GM19395 (cell line): Measurements from ENCODE around the gene TTC3.
"Not testable (repeated sequence)": the region's sequence is repeated elsewhere in the genome, so short reads cannot be mapped to it uniquely, and the experiment has no call there.

Source experiments
- ATAC-seq: cut with Tn5 transposase; IDR thresholded peaks from one replicate; pipeline ENCODE4 v1.9.1; 2021; ENCODE audit warnings: mild to moderate bottlenecking, moderate library complexity; ENCODE audit not compliant: unreplicated experiment

TTC3 gene

DNA sequence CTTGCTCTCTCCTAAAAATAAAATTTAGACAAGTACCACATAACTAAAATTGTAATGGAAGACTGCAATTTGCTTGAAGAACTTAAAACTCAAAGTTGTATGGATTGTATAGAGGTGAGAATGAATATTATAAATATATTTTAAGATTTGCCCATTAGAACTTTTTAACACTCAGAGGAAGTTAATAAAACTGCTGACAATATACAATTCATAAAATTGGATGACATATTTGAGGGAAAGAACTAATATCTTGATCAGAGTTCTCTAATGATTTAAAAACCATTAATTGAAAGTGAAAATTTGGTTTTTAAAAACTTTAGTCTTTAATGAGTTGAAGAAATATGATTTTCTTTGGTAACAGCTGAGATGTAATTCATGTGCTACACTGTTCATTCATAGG lies 20.9 kb downstream of the TTC3 start:
- ATAC-seq = no peak

DNA sequence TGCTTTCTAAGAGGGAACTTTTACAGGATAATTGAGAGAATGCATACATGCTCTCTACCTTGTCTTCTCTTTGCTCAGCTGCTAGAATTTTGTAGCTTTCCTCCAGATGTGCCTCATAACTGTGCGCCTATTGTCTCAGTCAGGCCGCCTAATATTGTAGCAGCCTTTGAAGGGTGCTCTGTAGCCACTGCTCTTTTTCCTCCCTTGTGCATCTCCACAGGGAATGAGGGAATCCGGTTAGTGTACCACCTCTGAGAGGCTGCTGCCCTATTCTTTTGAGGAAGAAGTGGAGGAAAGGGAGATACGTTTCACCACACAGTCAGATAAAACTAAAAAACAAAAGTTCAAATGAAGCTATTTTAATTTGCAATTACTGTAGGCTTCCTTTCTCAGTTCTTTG lies 22.8 kb downstream of the TTC3 start:
- ATAC-seq = no peak

- ATAC-seq = no peak
These were observed 25.7 kb downstream of the TTC3 start for GRCh38 chr21:37098751-37099150.

DNA sequence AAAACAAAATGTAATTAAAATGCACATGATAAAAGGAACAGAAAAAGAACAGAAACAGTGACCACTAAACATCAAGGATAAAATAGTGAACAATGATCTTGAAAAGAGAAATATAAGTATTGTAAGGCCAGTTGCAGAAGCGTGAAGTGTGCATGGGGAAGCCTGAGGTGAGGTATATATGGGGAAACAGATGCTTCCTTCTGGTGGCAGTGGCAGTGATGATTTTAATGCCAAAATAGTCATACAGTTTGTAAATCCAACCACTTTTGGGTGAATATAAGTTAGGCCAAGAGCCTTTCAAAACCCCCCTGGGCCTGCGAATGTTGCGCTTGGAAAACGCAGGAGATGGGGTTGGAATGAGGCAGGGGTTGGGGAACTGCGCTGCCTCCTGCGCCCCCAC lies 27.3 kb downstream of the TTC3 start:
- ATAC-seq = no peak

DNA sequence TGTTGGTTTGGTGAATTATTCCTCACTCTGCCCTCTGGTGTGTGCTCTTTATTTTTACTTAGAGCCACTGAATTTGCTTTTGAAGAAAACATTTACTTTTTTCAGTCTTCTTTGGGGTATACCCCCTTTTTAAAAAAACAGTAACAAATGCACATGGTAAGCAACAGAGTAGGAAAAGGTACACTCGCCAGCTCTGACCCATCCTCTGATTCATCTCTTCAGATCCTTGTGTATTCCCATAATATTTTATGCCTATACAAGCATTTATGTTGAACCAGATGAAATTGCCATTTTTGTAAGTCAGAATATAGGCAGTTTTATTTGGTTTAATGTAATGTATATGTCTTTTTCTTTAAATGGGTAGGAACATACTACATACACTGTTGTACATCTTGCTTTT lies 28.3 kb downstream of the TTC3 start:
- no peak for ATAC-seq

- not testable (repeated sequence) for ATAC-seq
These were observed 29.7 kb downstream of the TTC3 start for GRCh38 chr21:37102746-37103145.

GRCh38 chr21:37106998-37107397 lies 33.9 kb downstream of the TTC3 start:
- no peak for ATAC-seq

DNA sequence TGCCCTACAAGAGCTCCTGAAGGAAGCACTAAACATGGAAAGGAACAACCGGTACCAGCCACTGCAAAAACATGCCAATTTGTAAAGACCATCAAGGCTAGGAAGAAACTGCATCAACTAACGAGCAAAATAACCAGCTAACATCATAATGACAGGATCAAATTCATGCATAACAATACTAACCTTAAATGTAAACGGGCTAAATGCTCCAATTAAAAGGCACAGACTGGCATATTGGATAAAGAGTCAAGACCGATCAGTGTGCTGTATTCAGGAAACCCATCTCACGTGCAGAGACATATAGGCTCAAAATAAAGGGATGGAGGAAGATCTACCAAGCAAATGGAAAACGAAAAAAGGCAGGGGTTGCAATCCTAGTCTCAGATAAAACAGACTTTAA lies 38.0 kb downstream of the TTC3 start:
- ATAC-seq = not testable (repeated sequence)

DNA sequence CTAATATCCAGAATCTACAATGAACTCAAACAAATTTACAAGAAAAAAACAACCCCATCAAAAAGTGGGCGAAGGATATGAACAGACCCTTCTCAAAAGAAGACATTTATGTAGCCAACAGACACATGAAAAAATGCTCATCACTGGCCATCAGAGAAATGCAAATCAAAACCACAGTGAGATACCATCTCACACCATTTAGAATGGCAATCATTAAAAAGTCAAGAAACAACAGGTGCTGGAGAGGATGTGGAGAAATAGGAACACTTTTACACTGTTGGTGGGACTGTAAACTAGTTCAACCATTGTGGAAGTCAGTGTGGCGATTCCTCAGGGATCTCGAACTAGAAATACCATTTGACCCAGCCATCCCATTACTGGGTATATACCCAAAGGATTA lies 41.2 kb downstream of the TTC3 start:
- ATAC-seq = not testable (repeated sequence)

DNA sequence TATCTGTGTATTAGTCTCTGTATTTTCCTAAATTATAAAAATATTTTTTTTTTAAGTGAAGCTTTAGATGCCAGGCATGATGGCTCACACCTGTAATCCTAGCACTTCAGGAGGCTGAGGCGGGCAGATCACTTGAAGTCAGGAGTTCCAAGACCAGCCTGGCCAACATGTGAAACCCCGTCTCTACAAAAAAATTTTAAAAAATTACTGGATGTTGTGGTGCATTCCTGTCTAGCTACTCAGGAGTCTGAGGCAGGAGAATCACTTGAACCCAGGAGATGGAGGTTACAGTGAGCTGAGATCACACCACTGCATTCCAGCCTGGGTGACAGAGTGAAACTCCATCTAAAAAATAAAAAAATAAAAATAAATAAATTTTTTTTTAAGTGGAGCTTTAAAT lies 43.4 kb downstream of the TTC3 start:
- ATAC-seq = not testable (repeated sequence)

DNA sequence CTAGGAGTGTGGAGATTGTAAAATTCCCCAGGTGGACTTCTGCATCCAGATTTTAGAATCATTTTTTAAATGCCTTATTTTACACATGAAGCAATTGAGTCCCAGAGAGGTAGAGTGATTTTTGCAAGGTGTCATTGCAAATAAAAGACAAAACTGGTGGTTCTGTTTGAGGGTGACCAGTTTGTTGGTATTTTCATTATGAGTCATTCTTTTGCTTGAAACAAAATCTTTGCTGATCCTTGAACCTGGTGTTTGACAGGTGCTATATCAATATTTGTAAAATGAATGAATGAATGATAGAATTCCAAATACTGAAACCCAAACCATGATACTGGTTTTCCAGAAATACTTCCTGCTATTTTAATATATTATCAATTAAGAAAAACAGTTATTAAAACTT lies 44.1 kb downstream of the TTC3 start:
- ATAC-seq = no peak

- no peak for ATAC-seq
These were observed 45.3 kb downstream of the TTC3 start for GRCh38 chr21:37118187-37118826.

DNA sequence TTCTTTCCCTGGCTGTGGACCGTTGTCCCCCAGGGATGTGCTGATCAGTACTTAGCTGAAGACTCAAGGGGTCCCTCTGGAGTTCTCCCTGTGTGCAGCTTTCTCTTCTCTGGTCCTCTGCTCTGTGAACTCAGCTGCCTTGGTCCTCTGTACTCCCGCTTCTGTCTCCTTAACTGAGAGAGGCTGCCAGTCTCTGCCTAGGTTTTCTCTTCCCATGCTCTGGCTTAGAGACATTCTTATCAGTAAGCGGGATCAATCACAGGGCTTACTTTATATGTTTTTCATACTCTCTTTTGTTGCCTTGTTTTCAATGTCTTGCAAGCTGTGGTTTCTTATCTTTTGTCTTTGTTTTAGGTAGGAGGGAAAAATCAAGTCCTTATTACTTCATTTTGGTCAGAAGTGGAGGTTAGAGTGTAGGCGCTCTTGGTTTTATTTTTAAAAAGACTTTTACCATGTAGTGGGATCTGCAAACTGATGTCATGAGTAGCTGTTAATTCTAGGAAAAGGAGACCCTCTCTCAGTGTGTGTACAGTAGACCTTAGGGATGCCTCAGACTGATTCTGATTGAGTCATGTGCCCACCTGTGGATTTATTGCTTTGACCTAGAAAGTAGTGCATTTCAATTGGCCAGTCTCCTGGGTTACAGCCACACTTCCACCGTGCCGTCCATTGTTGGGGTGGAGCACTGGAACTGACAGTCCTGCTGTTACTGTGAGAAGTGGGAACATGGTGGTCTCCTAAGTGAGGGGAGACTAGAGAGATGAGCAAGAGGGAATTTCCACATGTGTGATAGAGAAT lies 46.6 kb downstream of the TTC3 start:
- ATAC-seq = no peak

DNA sequence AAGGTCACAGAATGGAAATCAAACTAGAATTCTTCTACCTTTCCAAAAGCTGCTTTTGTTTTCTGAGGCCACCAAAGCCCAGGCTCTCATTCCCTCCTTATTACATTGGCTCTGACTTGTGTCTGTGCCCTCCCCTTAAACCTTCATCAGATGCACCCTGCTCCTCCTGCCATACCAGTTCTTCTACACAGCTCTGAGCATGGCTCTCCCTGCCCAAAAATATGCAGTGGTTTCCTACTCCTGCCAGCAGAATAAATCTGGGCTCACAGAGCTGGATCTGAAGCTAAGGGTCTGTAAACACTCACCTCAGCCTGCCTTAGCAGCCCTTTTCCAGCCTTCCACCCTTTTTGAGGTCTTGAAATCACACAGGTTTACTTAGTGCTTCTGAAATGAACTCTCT lies 55.0 kb downstream of the TTC3 start:
- no peak for ATAC-seq

DNA sequence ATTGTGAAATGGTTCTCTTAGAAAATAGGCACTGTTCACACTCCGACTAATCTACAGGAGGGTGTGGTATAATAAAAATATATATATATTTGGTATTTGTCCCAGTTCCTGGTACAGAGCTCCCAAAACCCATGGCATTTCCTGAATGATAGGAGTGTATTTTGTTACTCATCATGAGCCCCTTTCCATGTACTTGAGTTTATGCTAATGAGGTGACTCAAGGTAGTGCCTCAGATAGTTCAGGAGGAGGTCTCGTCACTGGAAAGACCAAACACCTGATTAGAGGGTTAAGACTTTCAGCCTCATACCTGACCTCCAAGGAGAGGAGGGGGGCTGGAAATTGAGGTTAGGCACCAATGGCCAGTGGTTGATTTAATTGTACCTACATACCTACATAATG lies 57.9 kb downstream of the TTC3 start:
- no peak for ATAC-seq

- ATAC-seq = no peak
These were observed 63.2 kb downstream of the TTC3 start for GRCh38 chr21:37136261-37136660.

DNA sequence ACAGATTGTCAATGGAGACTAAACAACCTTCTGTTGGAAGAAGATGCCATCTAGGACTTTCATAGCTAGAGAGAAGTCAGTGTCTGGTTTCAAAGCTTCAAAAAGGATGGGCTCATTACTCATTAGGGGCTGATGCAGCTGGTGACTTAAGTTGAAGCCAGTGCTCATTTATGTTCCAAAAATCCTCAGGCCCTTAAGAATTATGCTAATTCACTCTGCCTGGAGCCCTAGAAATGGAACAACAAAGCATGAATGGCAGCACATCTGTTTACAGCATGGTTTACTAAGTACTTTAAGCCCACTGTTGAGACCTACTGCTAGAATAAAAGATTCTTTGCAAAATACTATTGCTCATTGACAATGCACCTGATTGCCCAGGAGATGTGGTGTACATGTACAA lies 63.7 kb downstream of the TTC3 start:
- ATAC-seq = no peak

GRCh38 chr21:37139154-37139553 lies 66.1 kb downstream of the TTC3 start:
- ATAC-seq = no peak

DNA sequence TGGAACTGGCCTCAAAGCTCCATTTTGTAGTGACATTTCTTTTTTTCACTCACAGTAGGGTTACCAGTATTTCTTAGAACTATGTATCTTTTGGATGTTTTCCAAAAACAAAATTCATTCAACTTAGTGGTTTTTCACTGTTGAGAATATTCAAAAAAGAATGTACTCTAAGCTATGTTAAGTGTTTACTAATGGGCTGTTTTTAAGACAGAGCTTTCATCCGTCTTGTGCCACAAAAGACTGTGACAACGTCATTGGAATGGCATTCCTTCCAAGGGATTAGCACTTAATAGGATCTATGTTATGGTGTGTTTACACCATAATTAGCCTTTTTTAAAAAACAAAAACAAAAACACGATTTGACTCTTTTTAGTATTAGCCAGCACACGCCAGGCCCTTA lies 66.8 kb downstream of the TTC3 start:
- no peak for ATAC-seq

GRCh38 chr21:37143392-37143791 lies 70.3 kb downstream of the TTC3 start:
- ATAC-seq = not testable (repeated sequence)

GRCh38 chr21:37145635-37146111 lies 72.6 kb downstream of the TTC3 start:
- no peak for ATAC-seq
